Measurements from ENCODE around the gene MYOM3.

DNA sequence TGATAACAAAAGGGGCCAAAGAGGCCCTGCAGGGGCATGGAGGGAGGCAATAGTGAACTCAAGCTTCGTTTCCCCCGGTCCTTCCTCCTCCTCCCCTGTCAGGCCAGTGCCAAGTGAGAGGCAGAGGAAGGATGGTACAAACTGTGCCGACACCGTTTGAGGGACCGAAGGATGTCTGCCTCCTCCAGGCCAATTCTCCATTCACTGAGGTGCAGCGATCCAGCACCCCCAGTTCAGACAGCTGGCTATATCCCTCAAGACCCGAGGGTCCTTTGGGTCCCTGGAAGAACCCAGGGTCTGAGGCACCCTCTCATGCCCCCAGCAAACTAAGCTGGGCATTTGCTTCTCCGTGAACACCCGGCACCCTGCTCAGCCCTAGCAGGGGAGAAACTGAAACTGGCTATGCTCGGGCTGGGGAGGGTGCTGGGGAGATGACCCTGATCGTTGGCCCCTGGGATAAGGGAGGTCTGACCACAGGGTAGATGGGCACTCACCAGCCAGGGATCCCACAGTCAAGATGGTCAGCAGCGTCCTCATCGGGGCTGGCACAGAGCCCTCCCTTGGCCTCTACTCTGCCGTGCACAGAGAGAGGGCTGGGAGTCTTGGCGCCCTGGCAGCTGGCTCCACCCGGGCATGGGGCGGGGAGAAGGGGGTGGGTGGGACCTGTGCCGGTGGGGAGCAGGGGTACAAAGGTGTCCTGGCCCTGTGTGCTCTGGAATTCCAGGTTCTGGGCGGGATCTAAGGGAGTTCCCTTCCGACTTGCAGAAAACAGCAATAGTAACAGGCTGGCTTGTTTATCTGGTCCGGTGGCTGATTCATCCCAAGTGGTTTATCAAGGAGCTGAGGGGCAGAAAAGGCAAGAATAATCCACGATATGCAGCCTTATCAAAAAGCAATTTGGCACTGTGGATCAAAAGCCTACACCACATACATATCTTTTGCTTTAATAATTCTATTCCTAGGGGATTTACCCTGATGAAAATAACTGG is 30.9 kb upstream of the MYOM3 start, which contains the start of gene IL22RA1:
- TF ChIP-seq, protein P1, sequence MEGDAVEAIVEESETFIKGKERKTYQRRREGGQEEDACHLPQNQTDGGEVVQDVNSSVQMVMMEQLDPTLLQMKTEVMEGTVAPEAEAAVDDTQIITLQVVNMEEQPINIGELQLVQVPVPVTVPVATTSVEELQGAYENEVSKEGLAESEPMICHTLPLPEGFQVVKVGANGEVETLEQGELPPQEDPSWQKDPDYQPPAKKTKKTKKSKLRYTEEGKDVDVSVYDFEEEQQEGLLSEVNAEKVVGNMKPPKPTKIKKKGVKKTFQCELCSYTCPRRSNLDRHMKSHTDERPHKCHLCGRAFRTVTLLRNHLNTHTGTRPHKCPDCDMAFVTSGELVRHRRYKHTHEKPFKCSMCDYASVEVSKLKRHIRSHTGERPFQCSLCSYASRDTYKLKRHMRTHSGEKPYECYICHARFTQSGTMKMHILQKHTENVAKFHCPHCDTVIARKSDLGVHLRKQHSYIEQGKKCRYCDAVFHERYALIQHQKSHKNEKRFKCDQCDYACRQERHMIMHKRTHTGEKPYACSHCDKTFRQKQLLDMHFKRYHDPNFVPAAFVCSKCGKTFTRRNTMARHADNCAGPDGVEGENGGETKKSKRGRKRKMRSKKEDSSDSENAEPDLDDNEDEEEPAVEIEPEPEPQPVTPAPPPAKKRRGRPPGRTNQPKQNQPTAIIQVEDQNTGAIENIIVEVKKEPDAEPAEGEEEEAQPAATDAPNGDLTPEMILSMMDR (IDR thresholded peaks at IDR 0.05), result no peak
- TF ChIP-seq ZFX (IDR thresholded peaks at IDR 0.05; ENCODE audit: borderline replicate concordance), result no peak
